GM10248 (cell line): Measurements from ENCODE around the gene TANGO2.
A peak's percentile ranks its signal among the peaks of the same experiment; 100 is the strongest.

Experiments used
- CTCF ChIA-PET: fragments of 300-600 bp; sonication (Branson Sonifier 250); formaldehyde crosslinking; extraction: SDS; loops from one replicate; lab custom pipeline; 2021; ENCODE audit warnings: antibody characterized with exemption; lab: Yijun Ruan, JAX
- POLR2A ChIA-PET: fragments of 350-650 bp; sonication (Branson Sonifier 250); formaldehyde crosslinking; extraction: SDS; loops from one replicate; lab custom pipeline; 2020; ENCODE audit warnings: antibody characterized with exemption; lab: Yijun Ruan, JAX
- DNase-seq: peaks from one replicate; pipeline ENCODE4 v3.0.0; 2012; ENCODE audit errors: extremely low spot score
- CTCF ChIP-seq: IDR thresholded peaks from 2 replicates; pipeline ENCODE4 v1.5.1; 2012; ENCODE audit warnings: mild to moderate bottlenecking, low read depth; ENCODE audit errors: extremely low read depth, missing control alignments, control extremely low read depth

Gene TANGO2

GRCh38 chr22:19974268-19974861, 46.5 kb upstream of the TANGO2 start:
- ChIA-PET CTCF (interaction anchor here (0.8 to 3.1 kb wide), 6 partner anchors 8 to 155 kb away, joined by 3 to 22 read pairs (median 4); no protein-coding TSS in a partner anchor), POLR2A (no interaction called here)
- TF ChIP-seq CTCF = no peak
- peak; percentile 71 for DNase-seq

- no peak for DNase-seq
- TF ChIP-seq CTCF = no peak
- POLR2A ChIA-PET = no interaction called here
- CTCF ChIA-PET = interaction anchor here (0.8 to 3.1 kb wide), 4 partner anchors 9 to 39 kb away, joined by 3 to 22 read pairs (median 4); no protein-coding TSS in a partner anchor
Observed at GRCh38 chr22:19974935-19975706, 45.8 kb upstream of the TANGO2 start.

GRCh38 chr22:19975707-19976035, 45.2 kb upstream of the TANGO2 start:
- no peak for DNase-seq
- CTCF ChIA-PET = no interaction called here
- POLR2A ChIA-PET = no interaction called here
- no peak for TF ChIP-seq CTCF

- POLR2A ChIA-PET = no interaction called here
- CTCF ChIA-PET = no interaction called here
- DNase-seq = no peak
- no peak for TF ChIP-seq CTCF
Observed at GRCh38 chr22:19976671-19977070, 44.2 kb upstream of the TANGO2 start.

- DNase-seq = no peak
- CTCF ChIA-PET = interaction anchor here (1.3 to 2.1 kb wide), 2 partner anchors 8 to 36 kb away, joined by 3 to 10 read pairs; no protein-coding TSS in a partner anchor
- POLR2A ChIA-PET = no interaction called here
- no peak for TF ChIP-seq CTCF
Observed at GRCh38 chr22:19977296-19978243, 43.3 kb upstream of the TANGO2 start.

- POLR2A ChIA-PET = no interaction called here
- CTCF ChIA-PET = interaction anchor here (1.3 to 2.1 kb wide), 2 partner anchors 9 to 35 kb away, joined by 3 to 10 read pairs; no protein-coding TSS in a partner anchor
- no peak for TF ChIP-seq CTCF
- no peak for DNase-seq
Observed at GRCh38 chr22:19978748-19979147, 42.2 kb upstream of the TANGO2 start.
